Activated CD8-positive, alpha-beta memory T cell treated with anti-CD3 and anti-CD28 coated beads, Interleukin-2, amount 50 U/mL, for 1 hour (primary cell): ENCODE measurements around the gene EIF3A.
"Not testable (repeated sequence)": the region's sequence is repeated elsewhere in the genome, so short reads cannot be mapped to it uniquely, and the experiment has no call there.

Experiments
- DNase-seq: peaks from one replicate; pipeline ENCODE4 v3.0.0-alpha.2; 2020; ENCODE audit errors: extremely low read depth

Gene EIF3A

GRCh38 chr10:119051775-119052174, 28.8 kb downstream of the EIF3A start:
- no peak for DNase-seq

GRCh38 chr10:119049777-119050176, 30.8 kb downstream of the EIF3A start:
- DNase-seq: no peak

GRCh38 chr10:119049361-119049760, 31.3 kb downstream of the EIF3A start:
- DNase-seq: no peak

- DNase-seq: no peak
Observed at GRCh38 chr10:119045561-119045960, 35.1 kb downstream of the EIF3A start.

GRCh38 chr10:119042169-119042568, 38.4 kb downstream of the EIF3A start:
- DNase-seq: no peak

- no peak for DNase-seq
Observed at GRCh38 chr10:119041326-119041725, 39.3 kb downstream of the EIF3A start.

GRCh38 chr10:119039161-119039560, 41.5 kb downstream of the EIF3A start:
- DNase-seq: no peak

- DNase-seq: no peak
Observed at GRCh38 chr10:119031496-119032059, 49.0 kb downstream of the EIF3A start.

GRCh38 chr10:119030421-119031250, 50.0 kb downstream of the EIF3A start:
- no peak for DNase-seq

- no peak for DNase-seq
Observed at GRCh38 chr10:119029613-119030420, 50.8 kb downstream of the EIF3A start, which contains the start of gene NANOS1. TSS of gene NANOS1 (plus strand) at chr10:119029714. CDS start at chr10:119029802, 88 bp downstream.

GRCh38 chr10:119028900-119029612, 51.6 kb downstream of the EIF3A start:
- DNase-seq: peak; percentile 38

- not testable (repeated sequence) for DNase-seq
Observed at GRCh38 chr10:119028445-119028899, 52.1 kb downstream of the EIF3A start.

GRCh38 chr10:119026301-119027110, 54.1 kb downstream of the EIF3A start:
- DNase-seq: no peak

- DNase-seq: no peak
Observed at GRCh38 chr10:119025776-119026175, 54.8 kb downstream of the EIF3A start.

GRCh38 chr10:119025336-119025735, 55.3 kb downstream of the EIF3A start:
- no peak for DNase-seq

GRCh38 chr10:119024882-119025281, 55.7 kb downstream of the EIF3A start:
- DNase-seq: no peak

GRCh38 chr10:119023553-119023868, 57.1 kb downstream of the EIF3A start:
- no peak for DNase-seq

GRCh38 chr10:119022846-119023552, 57.6 kb downstream of the EIF3A start:
- DNase-seq: no peak

GRCh38 chr10:119020627-119020946, 60.0 kb downstream of the EIF3A start:
- no peak for DNase-seq

- no peak for DNase-seq
Observed at GRCh38 chr10:119007211-119007574, 73.4 kb downstream of the EIF3A start.
